ENCODE results near the gene NKD2.

DNA sequence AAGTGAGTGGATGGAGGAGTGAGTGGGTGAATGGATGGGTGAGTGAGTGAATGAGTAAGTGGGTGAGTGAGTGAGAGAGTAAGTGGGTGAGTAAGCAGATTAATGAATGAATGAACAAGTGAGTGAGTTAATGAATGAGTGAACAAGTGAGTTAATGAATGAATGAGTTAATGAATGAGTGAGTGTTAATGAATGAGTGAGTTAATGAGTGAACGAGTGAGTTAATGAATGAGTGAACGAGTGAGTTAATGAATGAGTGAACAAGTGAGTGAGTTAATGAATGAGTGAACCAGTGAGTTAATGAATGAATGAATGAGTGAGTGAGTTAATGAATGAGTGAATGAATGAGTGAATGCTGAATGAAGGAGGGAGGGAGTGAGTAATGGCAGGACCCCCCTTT lies 26.4 kb downstream of the NKD2 start:
- TF ChIP-seq YY1 (IDR thresholded peaks at IDR 0.05; ENCODE audit: insufficient read depth, insufficient read length) (no peak), ZNF274 (IDR thresholded peaks at IDR 0.05; ENCODE audit: low read depth, low read length) (no peak)
